HG02870 (cell line): ENCODE data around the gene PRR12.

ENCODE experiments used
- ATAC-seq: cut with Tn5 transposase; IDR thresholded peaks from one replicate; pipeline ENCODE4 v1.9.1; 2021; ENCODE audit warnings: mild to moderate bottlenecking, moderate library complexity; ENCODE audit not compliant: unreplicated experiment

Gene PRR12

GRCh38 chr19:49559928-49560327 lies 31.1 kb upstream of the PRR12 start:
- no peak for ATAC-seq

GRCh38 chr19:49560358-49560900 lies 30.6 kb upstream of the PRR12 start:
- no peak for ATAC-seq

GRCh38 chr19:49564616-49565045 lies 26.4 kb upstream of the PRR12 start:
- ATAC-seq = no peak

- ATAC-seq = no peak
Measured at GRCh38 chr19:49565261-49565660, 25.7 kb upstream of the PRR12 start.

GRCh38 chr19:49566302-49566701 lies 24.7 kb upstream of the PRR12 start:
- no peak for ATAC-seq

- ATAC-seq = no peak
Measured at GRCh38 chr19:49567861-49568441, 23.0 kb upstream of the PRR12 start.

GRCh38 chr19:49570138-49570856 lies 20.7 kb upstream of the PRR12 start:
- ATAC-seq = no peak

- no peak for ATAC-seq
Measured at GRCh38 chr19:49570997-49571676, 19.8 kb upstream of the PRR12 start.

- ATAC-seq = no peak
Measured at GRCh38 chr19:49573009-49573408, 18.0 kb upstream of the PRR12 start.

- ATAC-seq = no peak
Measured at GRCh38 chr19:49573425-49573824, 17.6 kb upstream of the PRR12 start.

GRCh38 chr19:49574206-49574755 lies 16.7 kb upstream of the PRR12 start:
- no peak for ATAC-seq

GRCh38 chr19:49579193-49579592 lies 11.8 kb upstream of the PRR12 start:
- ATAC-seq = no peak

GRCh38 chr19:49579947-49580263 lies 11.1 kb upstream of the PRR12 start:
- no peak for ATAC-seq

- ATAC-seq = peak; percentile 82
Measured at GRCh38 chr19:49580264-49581006, 10.5 kb upstream of the PRR12 start, which contains the start of gene NOSIP. Gene NOSIP, minus strand, starts transcription at chr19:49580556. Its CDS starts 19,865 bp downstream, at chr19:49560691.

GRCh38 chr19:49581007-49581508 lies 9.9 kb upstream of the PRR12 start, which contains the start of gene PRRG2:
Gene PRRG2, plus strand, starts transcription at chr19:49581316. Its CDS starts 1,904 bp downstream, at chr19:49583220.
- ATAC-seq = no peak

- no peak for ATAC-seq
Measured at GRCh38 chr19:49583239-49583638, 7.7 kb upstream of the PRR12 start.

GRCh38 chr19:49585023-49585422 lies 6.0 kb upstream of the PRR12 start:
- no peak for ATAC-seq

- no peak for ATAC-seq
Measured at GRCh38 chr19:49587227-49587626, 3.8 kb upstream of the PRR12 start.

- no peak for ATAC-seq
Measured at GRCh38 chr19:49588365-49589122, 2.4 kb upstream of the PRR12 start.

- no peak for ATAC-seq
Measured at GRCh38 chr19:49589502-49589905, 1.5 kb upstream of the PRR12 start.
